DMS153 treated with DMSO at 0.1 percent for 48 hours (cell line): Measurements from ENCODE around the gene RNMT.
"Not testable (repeated sequence)": the region's sequence is repeated elsewhere in the genome, so short reads cannot be mapped to it uniquely, and the experiment has no call there.

ENCODE experiments used
- DNase-seq: peaks from one replicate; lab custom pipeline; 2025; ENCODE audit not compliant: unreplicated experiment; lab: John Stamatoyannopoulos, UW

Gene RNMT

GRCh38 chr18:13726232-13726971 lies at the start of gene RNMT, which contains the start of gene FAM210A:
Gene RNMT (plus strand): TSS chr18:13726673. CDS start chr18:13731518, 4,845 bp downstream.
Gene FAM210A (minus strand): TSS chr18:13726558. CDS start chr18:13682077, 44,481 bp downstream.
- peak; percentile 44 for DNase-seq

- DNase-seq, result not testable (repeated sequence)
These were observed 49.1 kb upstream of the RNMT start for GRCh38 chr18:13677350-13677749.

- DNase-seq, result no peak
These were observed 45.9 kb upstream of the RNMT start for GRCh38 chr18:13680612-13681011.

GRCh38 chr18:13681701-13682100 lies 44.8 kb upstream of the RNMT start:
- DNase-seq, result no peak

- DNase-seq, result no peak
These were observed 41.9 kb upstream of the RNMT start for GRCh38 chr18:13684546-13684945.

- DNase-seq, result no peak
These were observed 38.0 kb upstream of the RNMT start for GRCh38 chr18:13688191-13689136.

- DNase-seq, result not testable (repeated sequence)
These were observed 36.4 kb upstream of the RNMT start for GRCh38 chr18:13690060-13690459.

GRCh38 chr18:13695337-13695736 lies 31.1 kb upstream of the RNMT start:
- DNase-seq, result not testable (repeated sequence)

GRCh38 chr18:13696961-13697360 lies 29.5 kb upstream of the RNMT start:
- no peak for DNase-seq

- no peak for DNase-seq
These were observed 26.3 kb upstream of the RNMT start for GRCh38 chr18:13700153-13700552.

GRCh38 chr18:13703899-13704298 lies 22.6 kb upstream of the RNMT start:
- no peak for DNase-seq

GRCh38 chr18:13710414-13710831 lies 16.1 kb upstream of the RNMT start:
- no peak for DNase-seq

GRCh38 chr18:13712400-13713131 lies 13.9 kb upstream of the RNMT start:
- no peak for DNase-seq

GRCh38 chr18:13713455-13714055 lies 12.9 kb upstream of the RNMT start:
- DNase-seq, result no peak

GRCh38 chr18:13715330-13715729 lies 11.1 kb upstream of the RNMT start:
- no peak for DNase-seq

GRCh38 chr18:13716916-13717315 lies 9.6 kb upstream of the RNMT start:
- DNase-seq, result no peak

GRCh38 chr18:13720123-13720522 lies 6.3 kb upstream of the RNMT start:
- no peak for DNase-seq

GRCh38 chr18:13720847-13721246 lies 5.6 kb upstream of the RNMT start:
- DNase-seq, result no peak

GRCh38 chr18:13725566-13726231 lies 774 bp upstream of the RNMT start:
- DNase-seq, result no peak

GRCh38 chr18:13726972-13727331 lies 479 bp downstream of the RNMT start:
- no peak for DNase-seq
